NCI-H1694 treated with DMSO at 0.1 percent for 48 hours (cell line): Measurements from ENCODE around the gene TOP3B.
"Not testable (repeated sequence)": the region's sequence is repeated elsewhere in the genome, so short reads cannot be mapped to it uniquely, and the experiment has no call there.

Experiments
- DNase-seq: peaks from one replicate; lab custom pipeline; 2025; lab: John Stamatoyannopoulos, UW

Gene TOP3B

DNA sequence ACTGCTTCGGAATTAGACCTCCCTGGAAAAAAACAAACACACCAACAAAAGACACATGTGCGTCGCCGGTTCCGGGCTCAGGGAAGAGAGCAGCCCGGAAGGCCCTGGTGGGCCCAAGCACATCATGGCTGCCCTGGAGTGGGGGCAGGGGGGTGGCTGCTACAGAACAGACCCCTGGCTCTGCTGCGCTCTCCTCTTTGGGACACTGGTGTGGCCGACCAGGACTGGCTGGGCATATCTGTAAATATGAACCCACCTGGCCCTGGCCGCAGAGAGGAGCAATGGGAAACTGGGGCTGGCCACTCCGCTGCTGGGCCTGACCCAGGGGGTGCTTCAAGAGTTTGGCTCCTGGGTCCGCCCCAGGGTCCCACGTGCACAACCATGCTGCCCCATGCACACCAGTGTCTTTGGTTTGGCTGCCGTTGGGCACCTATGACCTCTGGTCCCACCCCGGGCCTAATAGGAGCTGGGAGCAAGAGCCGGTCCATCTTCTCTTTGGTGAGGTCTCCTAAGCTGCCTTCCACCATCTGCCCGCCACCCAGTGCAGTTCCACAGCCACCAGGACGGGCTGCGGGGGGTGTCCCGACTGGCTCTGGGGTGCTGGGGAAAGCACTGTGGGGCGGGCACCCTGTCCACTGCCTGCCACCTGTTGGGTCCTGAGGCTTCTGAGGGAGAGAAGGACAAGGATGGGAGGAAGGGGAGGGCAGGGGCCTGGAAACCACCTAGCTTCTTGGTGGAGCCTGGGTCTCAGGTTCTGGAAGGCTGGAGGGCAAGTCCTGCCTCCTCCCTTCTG lies 60.0 kb downstream of the TOP3B start:
- DNase-seq, result no peak

- DNase-seq, result no peak
Measured at GRCh38 chr22:21921729-21922128, 60.9 kb downstream of the TOP3B start.

DNA sequence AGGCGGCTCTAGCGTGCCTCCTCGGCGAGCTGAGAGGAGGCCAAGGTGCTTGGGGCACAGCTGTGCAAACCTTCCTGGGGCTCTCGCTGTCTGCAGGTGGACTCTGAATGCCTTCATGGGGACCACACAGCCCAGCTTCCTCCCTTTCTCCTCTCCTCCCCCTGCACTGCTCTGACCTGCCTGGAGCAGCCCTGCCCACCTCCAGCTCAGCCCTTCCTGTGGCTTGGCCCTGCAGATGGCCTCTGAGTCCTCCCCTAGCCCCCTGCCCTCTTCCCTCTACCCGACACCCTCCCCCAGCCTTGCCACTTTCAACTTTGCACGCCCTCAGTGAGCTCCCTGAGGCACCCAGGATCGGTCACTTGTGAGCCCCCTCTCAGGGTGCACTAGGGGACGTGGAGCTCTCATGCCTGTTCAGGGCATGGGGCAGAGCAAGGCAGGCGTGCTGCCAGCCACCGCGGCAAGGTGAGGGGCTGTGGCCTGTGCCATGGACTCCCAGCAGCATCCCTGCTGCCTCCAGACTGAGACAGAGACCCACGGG lies 61.3 kb downstream of the TOP3B start:
- DNase-seq, result no peak

DNA sequence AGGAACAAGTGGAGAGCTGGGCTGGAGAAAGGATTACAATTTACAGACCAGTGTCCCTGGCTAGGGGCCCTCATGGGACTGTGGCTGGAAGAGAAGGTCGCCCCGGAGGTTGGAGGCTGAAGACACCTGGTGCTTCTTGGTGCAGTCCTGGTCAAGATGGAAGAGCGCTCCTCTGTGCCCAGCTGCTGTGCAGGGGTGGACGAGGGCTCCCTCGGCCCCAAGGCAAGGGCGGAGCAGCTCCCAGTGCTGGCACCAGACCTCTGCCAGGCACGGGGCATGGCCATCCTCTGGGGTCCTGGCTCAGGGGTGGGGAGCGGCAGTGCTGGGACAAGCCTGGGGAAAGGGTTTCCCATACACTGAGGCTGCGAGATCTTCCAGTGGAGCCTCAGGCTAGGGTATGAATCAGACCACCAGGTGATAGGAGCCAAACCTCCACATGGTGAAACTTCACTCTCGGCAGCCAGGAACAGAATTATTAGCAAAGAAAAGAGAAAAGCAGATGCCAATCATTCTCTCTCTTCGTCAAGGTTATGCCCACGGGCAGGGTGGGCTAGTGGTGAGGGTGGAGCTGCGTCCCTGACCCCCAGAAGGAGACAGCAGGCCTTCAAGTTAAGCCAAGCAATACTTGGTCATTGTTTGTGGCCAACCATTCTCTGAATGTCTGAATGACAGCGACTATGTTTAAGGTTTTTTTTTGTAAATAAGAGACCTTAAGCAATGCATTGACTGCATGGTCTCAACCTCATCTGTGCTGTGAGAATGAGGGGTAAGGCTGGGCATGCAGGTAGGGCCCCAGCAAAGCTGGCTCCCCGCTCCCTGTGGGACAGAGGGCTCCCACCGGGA lies 62.0 kb downstream of the TOP3B start:
- DNase-seq, result no peak

- no peak for DNase-seq
Measured at GRCh38 chr22:21919526-21920307, 62.9 kb downstream of the TOP3B start.

- no peak for DNase-seq
Measured at GRCh38 chr22:21918466-21919185, 64.0 kb downstream of the TOP3B start.

GRCh38 chr22:21917959-21918261 lies 64.7 kb downstream of the TOP3B start:
- DNase-seq, result no peak

DNA sequence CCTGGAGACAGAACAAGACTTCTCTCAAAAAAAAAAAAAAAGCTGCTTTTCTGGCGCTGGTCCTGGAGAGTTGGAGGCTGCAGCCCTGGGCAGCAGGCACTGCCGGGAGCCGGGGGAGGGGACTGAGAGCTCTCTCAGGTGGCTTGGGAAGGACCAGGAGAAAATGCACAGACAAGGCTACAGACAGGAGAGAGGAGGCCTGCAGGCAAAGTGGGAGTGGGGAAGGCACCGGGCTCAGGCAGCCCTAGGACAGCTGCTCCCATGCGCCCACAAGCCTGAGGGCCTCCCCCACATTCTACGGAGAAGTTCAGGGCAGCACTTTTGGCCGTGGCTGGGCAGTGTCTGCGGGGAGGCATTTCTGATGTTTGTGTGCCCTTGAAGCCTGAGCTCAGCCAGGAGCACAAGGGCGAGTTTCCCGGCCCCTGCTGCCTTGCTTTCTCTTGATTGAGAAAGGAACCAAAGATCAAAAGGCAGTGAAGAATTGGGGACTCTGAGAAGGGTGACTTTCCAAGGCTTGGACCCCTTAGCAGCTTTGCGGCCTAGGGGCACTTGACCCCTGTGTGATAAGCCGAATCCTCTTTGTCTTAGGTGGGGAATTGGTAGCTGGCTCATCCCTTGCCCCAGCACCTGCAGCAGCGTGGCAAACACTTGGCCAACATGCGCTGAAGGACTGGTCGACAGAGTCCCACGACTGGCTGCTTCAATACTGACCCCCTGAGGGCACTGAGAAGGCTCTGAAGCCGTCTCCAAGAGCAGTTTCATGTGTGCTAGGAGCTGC lies 65.2 kb downstream of the TOP3B start:
- no peak for DNase-seq

- no peak for DNase-seq
Measured at GRCh38 chr22:21916309-21916918, 66.2 kb downstream of the TOP3B start.

- no peak for DNase-seq
Measured at GRCh38 chr22:21915624-21916308, 66.8 kb downstream of the TOP3B start.

- not testable (repeated sequence) for DNase-seq
Measured at GRCh38 chr22:21914033-21914642, 68.4 kb downstream of the TOP3B start.

DNA sequence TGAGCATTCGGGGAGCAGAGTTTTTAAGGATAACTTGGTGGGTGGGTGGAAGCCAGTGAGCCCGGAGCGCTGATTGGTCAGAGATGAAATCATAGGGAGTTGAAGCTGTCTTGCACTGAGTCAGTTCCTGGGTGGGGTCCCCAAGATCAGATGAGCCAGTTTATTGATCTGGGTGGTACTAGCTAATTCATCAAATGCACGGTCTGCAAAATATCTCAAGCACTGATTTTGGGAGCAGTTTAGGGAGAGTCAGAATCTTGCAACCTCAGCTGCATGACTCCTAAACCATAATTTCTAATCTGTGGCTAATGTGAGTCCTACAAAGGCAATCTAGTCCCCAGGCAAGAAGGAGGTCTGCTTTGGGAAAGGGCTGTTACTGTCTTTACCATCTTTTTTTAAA lies 72.2 kb downstream of the TOP3B start:
- DNase-seq, result not testable (repeated sequence)

DNA sequence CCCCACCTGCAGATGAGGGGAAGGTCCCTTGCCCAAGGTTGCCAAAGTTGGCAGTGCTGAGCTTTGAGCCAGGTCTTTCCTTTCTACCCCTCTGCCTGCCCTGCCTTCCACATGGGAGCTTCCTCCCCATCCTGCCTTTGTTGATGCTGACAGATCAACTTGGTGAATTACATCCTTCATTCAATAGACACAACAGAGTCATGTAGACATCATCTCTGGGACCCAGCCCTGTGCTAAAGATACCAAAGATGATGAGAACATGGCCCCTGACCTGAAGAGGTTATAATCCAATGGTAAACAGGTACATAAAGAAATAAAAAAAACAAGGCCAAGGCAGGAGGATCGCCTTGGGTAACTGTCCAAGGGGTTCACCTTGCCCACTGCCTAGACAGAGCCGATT lies 72.7 kb downstream of the TOP3B start:
- DNase-seq, result no peak

DNA sequence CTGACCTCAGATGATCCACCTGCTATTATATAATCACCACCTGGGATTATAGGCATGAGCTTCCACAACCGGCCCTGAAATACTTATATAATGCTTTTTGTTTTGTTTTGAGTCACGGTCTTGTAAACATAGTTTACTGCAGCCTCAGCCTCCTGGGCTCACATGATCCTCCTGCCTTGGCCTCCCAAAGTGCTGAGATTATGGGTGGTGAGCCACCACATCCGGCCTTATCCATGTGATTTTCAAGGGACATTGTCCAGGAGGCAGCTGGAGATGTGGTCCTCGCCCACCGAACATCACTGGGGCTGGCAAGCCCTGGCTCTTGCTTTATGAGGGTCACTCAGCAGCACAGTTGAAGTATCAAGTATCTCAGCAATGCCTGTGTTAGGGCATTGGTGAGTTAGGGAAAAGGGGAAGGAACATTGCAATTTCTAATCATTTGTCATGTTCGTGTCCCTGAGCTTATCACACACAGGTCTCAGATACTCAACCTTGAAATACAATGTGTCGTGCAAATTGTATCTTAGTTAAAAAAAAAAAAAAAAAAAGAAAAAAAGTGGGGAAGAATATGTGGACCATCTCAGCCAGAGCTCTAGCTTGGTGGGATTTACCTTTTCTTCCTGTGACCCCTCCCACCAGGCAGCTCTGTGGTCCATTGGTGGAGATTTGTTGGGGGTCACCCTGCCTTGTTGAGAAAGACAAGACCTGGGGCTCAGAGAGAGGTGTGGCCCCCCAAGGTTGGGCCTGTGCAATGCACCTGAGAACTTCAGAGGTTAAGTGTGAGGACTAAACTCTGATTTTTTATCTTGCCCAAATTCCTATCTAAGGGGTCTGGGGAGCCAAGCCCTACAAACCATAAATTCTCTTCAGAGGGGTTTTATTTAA lies 74.7 kb downstream of the TOP3B start:
- no peak for DNase-seq
